IMR-90 (cell line): ENCODE measurements around the gene NCF2. TPM values are rescaled to one million over a fixed set of nuclear protein-coding genes. Genes with fewer than 3 reads are reported as not detected.

Experiments used
- ATAC-seq: fragments of 200-7000 bp; cut with Tn5 transposase; 2 replicates; pipeline ENCODE4 v1.9.1; 2020; ENCODE audit warnings: low read depth, mild to moderate bottlenecking, moderate library complexity
- BruUV-seq: library from RNA; stranded (reverse); fragments of 400-500 nt; replicated peaks from 2 replicates; lab custom pipeline; 2021; lab: Mats Ljungman, UMichigan
- CTCF ChIA-PET: fragments of 300-600 bp; formaldehyde crosslinking; extraction: SDS; loops from one replicate; lab custom pipeline; 2021; ENCODE audit warnings: antibody characterized with exemption; lab: Yijun Ruan, JAX
- POLR2A ChIA-PET: fragments of 300-600 bp; sonication (Branson Sonifier 250); formaldehyde crosslinking; loops from one replicate; lab custom pipeline; 2022; ENCODE audit warnings: antibody characterized with exemption; ENCODE audit not compliant: unreplicated experiment; lab: Charles Lee
- DNase-seq: peaks from one replicate; pipeline ENCODE4 v3.0.0; 2013
- H2AFZ ChIP-seq: replicated peaks from 2 replicates; pipeline ENCODE3; 2013; ENCODE audit warnings: low read length, mild to moderate bottlenecking; ENCODE audit not compliant: poor library complexity
- H2AK5ac ChIP-seq: 2 replicates; pipeline ENCODE4 v1.6.1; 2013; ENCODE audit warnings: low read depth, low read length, inconsistent platforms
- H2AK9ac ChIP-seq: replicated peaks from 2 replicates; pipeline ENCODE3; 2013; ENCODE audit warnings: mild to moderate bottlenecking, low read depth, low read length, moderate library complexity; ENCODE audit not compliant: poor library complexity
- H2BK120ac ChIP-seq: 2 replicates; pipeline ENCODE4 v1.6.1; 2013; ENCODE audit warnings: low read depth, low read length, inconsistent platforms
- H2BK15ac ChIP-seq: 3 replicates; pipeline ENCODE4 v1.6.1; 2013; ENCODE audit warnings: low read depth, low read length, inconsistent platforms
- H2BK20ac ChIP-seq: 2 replicates; pipeline ENCODE4 v1.6.1; 2013; ENCODE audit warnings: low read depth, mild to moderate bottlenecking, inconsistent platforms, low read length, moderate library complexity
- H2BK5ac ChIP-seq: 2 replicates; pipeline ENCODE4 v1.6.1; 2013; ENCODE audit warnings: mild to moderate bottlenecking, low read depth, low read length, inconsistent platforms; ENCODE audit not compliant: poor library complexity, severe bottlenecking
- H3K14ac ChIP-seq: replicated peaks from 2 replicates; pipeline ENCODE4 v1.6.1; 2013; ENCODE audit warnings: low read depth, low read length, inconsistent platforms
- H3K18ac ChIP-seq: 2 replicates; pipeline ENCODE4 v1.6.1; 2013; ENCODE audit warnings: low read depth, low read length, control low read depth
- H3K23ac ChIP-seq: 2 replicates; pipeline ENCODE4 v1.6.1; 2013; ENCODE audit warnings: low read depth, low read length, inconsistent platforms
- H3K27ac ChIP-seq: 2 replicates; pipeline ENCODE4 v1.5.1; 2013; ENCODE audit warnings: mild to moderate bottlenecking, control low read depth, low read length; ENCODE audit not compliant: insufficient read depth
- H3K27me3 ChIP-seq: 2 replicates; pipeline ENCODE4 v1.6.1; 2013; ENCODE audit warnings: low read length; ENCODE audit not compliant: control insufficient read depth, insufficient read depth
- H3K36me3 ChIP-seq: 2 replicates; pipeline ENCODE4 v1.6.1; 2013; ENCODE audit warnings: low read length, mixed read lengths; ENCODE audit not compliant: control insufficient read depth, insufficient read depth
- H3K4ac ChIP-seq: 2 replicates; pipeline ENCODE4 v1.6.1; 2013; ENCODE audit warnings: low read depth, low read length, inconsistent platforms
- H3K4me1 ChIP-seq: 2 replicates; pipeline ENCODE4 v1.6.1; 2013; ENCODE audit warnings: low read length, mixed read lengths; ENCODE audit not compliant: control insufficient read depth, insufficient read depth
- H3K4me2 ChIP-seq: 2 replicates; pipeline ENCODE4 v1.6.1; 2013; ENCODE audit warnings: low read depth, mild to moderate bottlenecking, control low read depth, low read length, moderate library complexity
- H3K4me3 ChIP-seq: 2 replicates; pipeline ENCODE4 v1.5.1; 2013; ENCODE audit warnings: low read depth, mild to moderate bottlenecking, control low read depth, low read length, moderate library complexity; ENCODE audit not compliant: insufficient read depth
- H3K56ac ChIP-seq: 2 replicates; pipeline ENCODE4 v1.6.1; 2013; ENCODE audit warnings: low read length, inconsistent platforms; ENCODE audit not compliant: insufficient read depth; ENCODE audit errors: extremely low read depth
- H3K79me1 ChIP-seq, 2 experiments: 2 replicates each; pipeline ENCODE4 v1.6.1; 2013; ENCODE audit warnings: low read length in 2 of 2, inconsistent platforms in 1 of 2, low read depth in 1 of 2
- H3K9ac ChIP-seq: 2 replicates; pipeline ENCODE4 v1.6.1; 2013; ENCODE audit warnings: low read depth, low read length, control low read depth
- H3K9me1 ChIP-seq: 2 replicates; pipeline ENCODE4 v1.6.1; 2013; ENCODE audit warnings: low read length, inconsistent platforms; ENCODE audit not compliant: insufficient read depth
- H3K9me3 ChIP-seq: 2 replicates; pipeline ENCODE4 v1.6.1; 2013; ENCODE audit warnings: low read length; ENCODE audit not compliant: control insufficient read depth, insufficient read depth
- H4K20me1 ChIP-seq: 2 replicates; pipeline ENCODE4 v1.6.1; 2013; ENCODE audit warnings: low read length, inconsistent platforms; ENCODE audit not compliant: insufficient read depth
- H4K5ac ChIP-seq: 2 replicates; pipeline ENCODE4 v1.6.1; 2013; ENCODE audit warnings: mild to moderate bottlenecking, low read depth, low read length, control low read depth
- H4K8ac ChIP-seq, 2 experiments: 2 replicates each; pipeline ENCODE4 v1.6.1; 2013; ENCODE audit warnings: low read depth in 2 of 2, low read length in 2 of 2, control low read depth in 1 of 2, inconsistent platforms in 1 of 2
- H4K91ac ChIP-seq: 2 replicates; pipeline ENCODE4 v1.6.1; 2013; ENCODE audit warnings: low read depth, low read length, inconsistent platforms; ENCODE audit not compliant: insufficient read depth
- CEBPB ChIP-seq: IDR thresholded peaks from 2 replicates; pipeline ENCODE4 v1.6.1; 2012; ENCODE audit warnings: low read depth, low read length, improper control_type of control experiment
- CHD1 ChIP-seq: IDR thresholded peaks from 2 replicates; pipeline ENCODE4 v1.6.1; 2012; ENCODE audit warnings: low read depth, low read length, improper control_type of control experiment
- ELK1 ChIP-seq: fragments of 150-350 bp; IDR thresholded peaks from 2 replicates; pipeline ENCODE4 v1.6.1; 2016; ENCODE audit warnings: low read depth, mild to moderate bottlenecking, low read length, moderate library complexity, borderline replicate concordance
- MAFK ChIP-seq: IDR thresholded peaks from 2 replicates; pipeline ENCODE4 v1.6.1; 2012; ENCODE audit warnings: low read depth, low read length, improper control_type of control experiment
- MXI1 ChIP-seq: IDR thresholded peaks from 2 replicates; pipeline ENCODE4 v1.6.1; 2012; ENCODE audit warnings: low read depth, mild to moderate bottlenecking, low read length, moderate library complexity, borderline replicate concordance
- WGBS, 2 experiments: methylation state at CpG; one replicate each; pipeline versions ENCODE4 v1.1.5 to v1.1.7; 2013; ENCODE audit warnings: missing lambda C conversion rate in 2 of 2; ENCODE audit not compliant: insufficient read length in 1 of 2; ENCODE audit errors: extremely low coverage in 2 of 2; 5-methylcytosine and 5-hydroxymethylcytosine counted together
- dilution Hi-C: fragments of 300-500 bp; cut with HindIII; formaldehyde crosslinking; loops from one replicate; pipeline ENCODE4 v1.14.3; 2018; ENCODE audit warnings: low sequenced_read_pairs; ENCODE audit not compliant: unreplicated experiment
- in situ Hi-C: fragments of 300-500 bp; cut with MboI; formaldehyde crosslinking; loops from 3 replicates; pipeline ENCODE4 v1.14.3; 2019; ENCODE audit warnings: low sequenced_read_pairs, inconsistent platforms, mixed read lengths
- intact Hi-C: fragments of 100-400 bp; cut with micrococcal nuclease; formaldehyde crosslinking; loops from 2 replicates; pipeline ENCODE4 v1.10.0; 2022
- polyA plus RNA-seq, 3 experiments: library from polyadenylated mRNA; depleted of rRNA; stranded (reverse); fragments of >200 nt; gene quantifications; 2 replicates each; pipeline ENCODE4 v1.2.3, GENCODE V29; 2012; ENCODE audit warnings: low replicate concordance in 1 of 3
- total RNA-seq: library from RNA; depleted of rRNA; stranded (reverse); fragments of >200 nt; gene quantifications from 2 replicates; pipeline ENCODE4 v1.2.3, GENCODE V29; 2012

The NCF2 gene
- total and polyA plus RNA-seq, 2 of the 4 experiments (the other 2 are of a cell fraction), result 3.2 to 4.2 TPM

GRCh38 chr1:183569801-183570200 lies 20.5 kb downstream of the NCF2 start:
- Histone ChIP-seq H3K4me1 (peaks cover 13% of the 10 kb centered on the region), H4K5ac (no peak overlapping the region), H2AFZ (no peak overlapping the region), H3K79me1 (no peaks in the 10 kb centered on the region), H3K27me3 (no peaks in the 10 kb centered on the region), H3K14ac (no peak overlapping the region), H3K9me3 (no peaks in the 10 kb centered on the region), H4K20me1 (no peaks in the 10 kb centered on the region), H3K4me3 (no peak overlapping the region), H3K27ac (no peak overlapping the region), H3K36me3 (no peaks in the 10 kb centered on the region), H2AK5ac (no peak overlapping the region), H4K91ac (0 out of 2 replicates have a peak overlapping the region, but pooled peaks have one; percentile 9), H3K56ac (no peak overlapping the region), H3K18ac (no peak overlapping the region), H3K4ac (peak overlapping the region; percentile 29; the same call in 1 of the 2 replicates), H2BK20ac (peak overlapping the region; percentile 1; the same call in 1 of the 2 replicates), H2AK9ac (no peak overlapping the region), H2BK15ac (peak overlapping the region; percentile 25; the same call in 1 of the 3 replicates), H2BK5ac (no peak overlapping the region), H3K9ac (no peak overlapping the region), H2BK120ac (no peak overlapping the region; the same call in 1 of the 2 replicates), H3K4me2 (no peak overlapping the region), H3K23ac (no peak overlapping the region), H4K8ac (no peak overlapping the region; a peak in 1 of 4 replicates), H3K9me1 (peaks cover 5% of the 10 kb centered on the region)
- BruUV-seq, result no TSS peak
- no peak for ATAC-seq
- 100% methylated on average over 1 of the region's 3 CpGs; no CpG with 5 or more reads in 1 of the 2 experiments for WGBS, 2 experiments
- TF ChIP-seq MXI1 (no peak), CHD1 (no peak), MAFK (no peak), CEBPB (no peak), ELK1 (no peak)
- in situ Hi-C loops, result no loop called here
- no peak for DNase-seq
- CTCF ChIA-PET, result no interaction called here
- POLR2A ChIA-PET, result no interaction called here
- dilution Hi-C loops, result no loop called here
- intact Hi-C loops, result no loop called here
